Astrocyte of the hippocampus (primary cell): Measurements from ENCODE around the gene HEBP1.

ENCODE experiments used
- DNase-seq: peaks from one replicate; pipeline ENCODE4 v3.0.0; 2011; ENCODE audit warnings: low read depth, low spot score

HEBP1 gene

GRCh38 chr12:13023811-13024530, 23.9 kb upstream of the HEBP1 start:
- DNase-seq, result peak; percentile 56

GRCh38 chr12:13022851-13023271, 22.8 kb upstream of the HEBP1 start:
- no peak for DNase-seq

- DNase-seq, result no peak
Measured at GRCh38 chr12:13011098-13011497, 11.0 kb upstream of the HEBP1 start.

- no peak for DNase-seq
Measured at GRCh38 chr12:13008741-13009380, 8.8 kb upstream of the HEBP1 start.

- DNase-seq, result no peak
Measured at GRCh38 chr12:13007496-13008233, 7.6 kb upstream of the HEBP1 start.

- no peak for DNase-seq
Measured at GRCh38 chr12:13005649-13006048, 5.6 kb upstream of the HEBP1 start.

- DNase-seq, result no peak
Measured at GRCh38 chr12:13004986-13005385, 4.9 kb upstream of the HEBP1 start.

GRCh38 chr12:13004361-13004760, 4.3 kb upstream of the HEBP1 start:
- no peak for DNase-seq

- DNase-seq, result no peak
Measured at GRCh38 chr12:13002301-13003097, 2.4 kb upstream of the HEBP1 start.

GRCh38 chr12:13001775-13002040, 1.6 kb upstream of the HEBP1 start:
- DNase-seq, result no peak

- peak; percentile 85 for DNase-seq
Measured at GRCh38 chr12:13000925-13001774, 1.1 kb upstream of the HEBP1 start.

GRCh38 chr12:13000616-13000924, 505 bp upstream of the HEBP1 start:
- DNase-seq, result no peak

GRCh38 chr12:12999271-12999958, 650 bp downstream of the HEBP1 start:
- DNase-seq, result no peak

GRCh38 chr12:12998248-12998647, 1.8 kb downstream of the HEBP1 start:
- no peak for DNase-seq

- no peak for DNase-seq
Measured at GRCh38 chr12:12997734-12998133, 2.3 kb downstream of the HEBP1 start.

GRCh38 chr12:12997156-12997555, 2.9 kb downstream of the HEBP1 start:
- no peak for DNase-seq

GRCh38 chr12:12996209-12996608, 3.9 kb downstream of the HEBP1 start:
- no peak for DNase-seq

- DNase-seq, result no peak
Measured at GRCh38 chr12:12995088-12995487, 5.0 kb downstream of the HEBP1 start.

GRCh38 chr12:12993367-12993766, 6.7 kb downstream of the HEBP1 start:
- no peak for DNase-seq

- peak; percentile 65 for DNase-seq
Measured at GRCh38 chr12:12992418-12993130, 7.5 kb downstream of the HEBP1 start.
